Measurements from ENCODE around the gene WDR73. TPM values are rescaled to one million over a fixed set of nuclear protein-coding genes. Genes with fewer than 3 reads are reported as not detected.
A peak's percentile ranks its signal among the peaks of the same experiment; 100 is the strongest.

Gene WDR73
- total and polyA plus RNA-seq, 10 of the 15 experiments (the other 5 are each of a cell fraction or from before 2014, with no cell fraction given) = 4.4 to 25.6 (median 16.3) TPM

GRCh38 chr15:84684092-84684491 is 30.0 kb upstream of the WDR73 start (continued):
- no peak for TF ChIP-seq RELB (IDR thresholded peaks at IDR 0.05; ENCODE audit: low read depth)

GRCh38 chr15:84681831-84682230 is 27.7 kb upstream of the WDR73 start:
- intact Hi-C loops (cut with micrococcal nuclease; ENCODE audit: unreplicated experiment) = no loop called here
- no peaks in the 10 kb centered on the region; the same call in 1 of the 2 replicates for H3K79me2 ChIP-seq (ENCODE audit: control insufficient read depth, insufficient read depth, low read length)
- TF ChIP-seq LARP7 (IDR thresholded peaks at IDR 0.05) (no peak), HDAC6 (IDR thresholded peaks at IDR 0.05; ENCODE audit: unreplicated experiment) (no peak), SPI1 (IDR thresholded peaks at IDR 0.05; ENCODE audit: borderline replicate concordance, insufficient read depth, low read depth, low read length) (no peak), SUPT20H (IDR thresholded peaks at IDR 0.05; ENCODE audit: borderline replicate concordance, control insufficient read depth, low read depth, low read length) (no peak), SKIL (IDR thresholded peaks at IDR 0.05; ENCODE audit: low read depth, poor library complexity, severe bottlenecking) (no peak), REST (IDR thresholded peaks at IDR 0.05; ENCODE audit: low read depth, low read length) (no peak), ZNF24 (IDR thresholded peaks at IDR 0.05) (no peak)
- TF ChIP-seq, protein P1, sequence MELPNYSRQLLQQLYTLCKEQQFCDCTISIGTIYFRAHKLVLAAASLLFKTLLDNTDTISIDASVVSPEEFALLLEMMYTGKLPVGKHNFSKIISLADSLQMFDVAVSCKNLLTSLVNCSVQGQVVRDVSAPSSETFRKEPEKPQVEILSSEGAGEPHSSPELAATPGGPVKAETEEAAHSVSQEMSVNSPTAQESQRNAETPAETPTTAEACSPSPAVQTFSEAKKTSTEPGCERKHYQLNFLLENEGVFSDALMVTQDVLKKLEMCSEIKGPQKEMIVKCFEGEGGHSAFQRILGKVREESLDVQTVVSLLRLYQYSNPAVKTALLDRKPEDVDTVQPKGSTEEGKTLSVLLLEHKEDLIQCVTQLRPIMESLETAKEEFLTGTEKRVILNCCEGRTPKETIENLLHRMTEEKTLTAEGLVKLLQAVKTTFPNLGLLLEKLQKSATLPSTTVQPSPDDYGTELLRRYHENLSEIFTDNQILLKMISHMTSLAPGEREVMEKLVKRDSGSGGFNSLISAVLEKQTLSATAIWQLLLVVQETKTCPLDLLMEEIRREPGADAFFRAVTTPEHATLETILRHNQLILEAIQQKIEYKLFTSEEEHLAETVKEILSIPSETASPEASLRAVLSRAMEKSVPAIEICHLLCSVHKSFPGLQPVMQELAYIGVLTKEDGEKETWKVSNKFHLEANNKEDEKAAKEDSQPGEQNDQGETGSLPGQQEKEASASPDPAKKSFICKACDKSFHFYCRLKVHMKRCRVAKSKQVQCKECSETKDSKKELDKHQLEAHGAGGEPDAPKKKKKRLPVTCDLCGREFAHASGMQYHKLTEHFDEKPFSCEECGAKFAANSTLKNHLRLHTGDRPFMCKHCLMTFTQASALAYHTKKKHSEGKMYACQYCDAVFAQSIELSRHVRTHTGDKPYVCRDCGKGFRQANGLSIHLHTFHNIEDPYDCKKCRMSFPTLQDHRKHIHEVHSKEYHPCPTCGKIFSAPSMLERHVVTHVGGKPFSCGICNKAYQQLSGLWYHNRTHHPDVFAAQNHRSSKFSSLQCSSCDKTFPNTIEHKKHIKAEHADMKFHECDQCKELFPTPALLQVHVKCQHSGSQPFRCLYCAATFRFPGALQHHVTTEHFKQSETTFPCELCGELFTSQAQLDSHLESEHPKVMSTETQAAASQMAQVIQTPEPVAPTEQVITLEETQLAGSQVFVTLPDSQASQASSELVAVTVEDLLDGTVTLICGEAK (IDR thresholded peaks at IDR 0.05; ENCODE audit: borderline replicate concordance) = no peak

More at GRCh38 chr15:84681831-84682230, 27.7 kb upstream of the WDR73 start:
- Histone ChIP-seq H3K4me1 (ENCODE audit: control insufficient read depth, insufficient read depth, low read length) (peaks cover 4% of the 10 kb centered on the region; the same call in 1 of the 2 replicates), H3K36me3 (ENCODE audit: control insufficient read depth in 2 of 2, insufficient read depth in 2 of 2, low read length in 1 of 2) (peaks cover 0 to 14% of the 10 kb centered on the region in 2 experiments; a peak in 3 of 4 replicates), H2AFZ (ENCODE audit: control insufficient read depth, low read depth, low read length) (no peak overlapping the region), H3K4me2 (ENCODE audit: control insufficient read depth, insufficient read depth) (no peak overlapping the region), H4K20me1 (ENCODE audit: control insufficient read depth, insufficient read depth) (no peaks in the 10 kb centered on the region), H3K27me3 (replicated peaks in 1 of 2; ENCODE audit: control insufficient read depth in 2 of 2, insufficient read depth in 2 of 2, low read length in 1 of 2) (no peaks in the 10 kb centered on the region), H3K4me3 (no peak overlapping the region), H3K9ac (ENCODE audit: control insufficient read depth, insufficient read depth, low read length) (no peak overlapping the region), H3K9me3 (replicated peaks; ENCODE audit: control insufficient read depth, insufficient read depth, low read length) (no peaks in the 10 kb centered on the region), H3K27ac (ENCODE audit: control insufficient read depth, insufficient read depth) (no peak overlapping the region)
- DNase-seq (ENCODE audit: low read depth, low spot score) (no peak), FAIRE-seq (peak; percentile 18), ATAC-seq (no peak)
- ChIA-PET RAD21 (ENCODE audit: unreplicated experiment) (interaction anchor here (1.2 kb wide), 1 partner anchor 247 kb away, joined by 3 read pairs; no protein-coding TSS in a partner anchor), SMC1A (ENCODE audit: uncharacterized antibody, unreplicated experiment) (interaction anchor here (1.1 to 1.4 kb wide), 3 partner anchors 10 to 71 kb away, joined by 3 to 4 read pairs (median 3); no protein-coding TSS in a partner anchor), POLR2A (no interaction called here), CTCF (interaction anchor here (0.9 to 1.3 kb wide), 3 partner anchors 23 to 195 kb away, joined by 3 to 5 read pairs (median 3); partner anchors contain the start of gene NMB)
- in situ Hi-C loops (cut with MboI) = no loop called here
- WGBS (ENCODE audit: insufficient coverage, insufficient replicate concordance, low lambda C conversion rate, missing lambda C conversion rate) = 30% methylated on average over 3 of the region's 3 CpGs
- no TSS peak for BruUV-seq (replicated peaks)
